Measurements from ENCODE around the gene MIF4GD. TPM values are rescaled to one million over a fixed set of nuclear protein-coding genes. Genes with fewer than 3 reads are reported as not detected.

The MIF4GD gene, protein sequence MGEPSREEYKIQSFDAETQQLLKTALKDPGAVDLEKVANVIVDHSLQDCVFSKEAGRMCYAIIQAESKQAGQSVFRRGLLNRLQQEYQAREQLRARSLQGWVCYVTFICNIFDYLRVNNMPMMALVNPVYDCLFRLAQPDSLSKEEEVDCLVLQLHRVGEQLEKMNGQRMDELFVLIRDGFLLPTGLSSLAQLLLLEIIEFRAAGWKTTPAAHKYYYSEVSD
- total RNA-seq: 9.4 and 10.9 TPM in 2 replicates

DNA sequence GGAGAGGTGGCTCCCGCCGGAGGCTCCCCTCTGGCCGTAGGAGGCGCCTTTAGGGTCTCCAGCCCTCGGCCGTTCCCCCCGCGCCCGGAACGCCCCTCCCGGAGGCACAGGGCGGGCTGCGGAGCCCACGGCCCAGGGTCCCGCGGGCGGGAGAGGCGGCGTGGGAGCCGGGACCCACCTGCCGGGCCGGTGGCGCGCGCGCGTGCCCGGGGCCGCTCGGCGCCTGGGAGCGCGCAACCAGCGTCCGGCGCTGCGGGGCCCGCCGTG, at the start of gene MIF4GD:
MIF4GD (minus strand) TSS at position 266 of the 267 bp plus-strand sequence. CDS start 1,036 bp downstream, outside the sequence.

GRCh38 chr17:75289115-75289831, 18.2 kb upstream of the MIF4GD start, which contains the start of gene SLC25A19:
SLC25A19 (minus strand) TSS chr17:75289433; CDS start chr17:75286764, 2,669 bp downstream.

GRCh38 chr17:75261336-75262111, 9.5 kb downstream of the MIF4GD start, which contains the start of the genes GGA3 and MRPS7:
GGA3 (minus strand) TSS chr17:75261606; CDS start chr17:75261587, 19 bp downstream.
MRPS7 (plus strand) TSS chr17:75261879; CDS start chr17:75261901, 22 bp downstream.

Other genes with a start within 250 kb of the MIF4GD start
- 270 and 332 TPM in 2 replicates for gene ATP5PD, start 224.3 kb downstream of the MIF4GD start, total RNA-seq
- gene KCTD2, start 224.0 kb downstream of the MIF4GD start, total RNA-seq: 16.6 and 17.2 TPM in 2 replicates
- 4.7 and 11.6 TPM in 2 replicates for gene SLC16A5, start 183.3 kb downstream of the MIF4GD start, total RNA-seq
- 4.5 TPM in 2 replicates for gene ARMC7, start 161.3 kb downstream of the MIF4GD start, total RNA-seq
- 11.7 and 13.0 TPM in 2 replicates for gene NT5C, start 139.5 kb downstream of the MIF4GD start, total RNA-seq
- 321 and 330 TPM in 2 replicates for gene JPT1, start 116.7 kb downstream of the MIF4GD start, total RNA-seq
- gene SUMO2, start 88.3 kb downstream of the MIF4GD start, total RNA-seq: 106 and 124 TPM in 2 replicates
- 54.8 and 62.4 TPM in 2 replicates for gene NUP85, start 65.6 kb downstream of the MIF4GD start, total RNA-seq
- gene GGA3, start 9.6 kb downstream of the MIF4GD start, total RNA-seq: 15.3 and 18.8 TPM in 2 replicates
- gene MRPS7, start 9.4 kb downstream of the MIF4GD start, total RNA-seq: 61.2 and 82.3 TPM in 2 replicates
- gene SLC25A19, start 18.2 kb upstream of the MIF4GD start, total RNA-seq: 13.4 and 14.0 TPM in 2 replicates
- 93.6 and 104 TPM in 2 replicates for gene GRB2, start 134.4 kb upstream of the MIF4GD start, total RNA-seq
- 34.3 and 46.4 TPM in 2 replicates for gene TMEM94, start 185.4 kb upstream of the MIF4GD start, total RNA-seq
- 11.8 and 14.9 TPM in 2 replicates for gene CASKIN2, start 244.3 kb upstream of the MIF4GD start, total RNA-seq
- 10.1 and 14.7 TPM in 2 replicates for gene TSEN54, start 245.3 kb upstream of the MIF4GD start, total RNA-seq

All from thoracic aorta endothelial cell (primary cell).